Effector memory CD4-positive, alpha-beta T cell (primary cell): ENCODE data around the gene SLC35A1.
"Not testable (repeated sequence)": the region's sequence is repeated elsewhere in the genome, so short reads cannot be mapped to it uniquely, and the experiment has no call there.

Experiments used
- DNase-seq, 3 donors: peaks; one replicate each; pipeline ENCODE4 v3.0.0-alpha.2; 2020
- H3K27ac ChIP-seq: 2 replicates; pipeline ENCODE4 v1.7.0; 2013; ENCODE audit warnings: mild to moderate bottlenecking, low read length, moderate library complexity; ENCODE audit not compliant: insufficient read depth, poor library complexity, severe bottlenecking
- H3K27me3 ChIP-seq: replicated peaks from 2 replicates; pipeline ENCODE4 v1.7.0; 2013; ENCODE audit warnings: mild to moderate bottlenecking, low read length; ENCODE audit not compliant: insufficient read depth, control insufficient read depth, poor library complexity, severe bottlenecking
- H3K36me3 ChIP-seq: 2 replicates; pipeline ENCODE4 v1.7.0; 2013; ENCODE audit warnings: mild to moderate bottlenecking, low read length, moderate library complexity; ENCODE audit not compliant: control insufficient read depth, insufficient read depth
- H3K4me1 ChIP-seq: 2 replicates; pipeline ENCODE4 v1.7.0; 2013; ENCODE audit warnings: low read length, mild to moderate bottlenecking; ENCODE audit not compliant: control insufficient read depth, insufficient read depth, poor library complexity, severe bottlenecking
- H3K4me3 ChIP-seq: 2 replicates; pipeline ENCODE4 v1.7.0; 2013; ENCODE audit warnings: low read length, low read depth, mild to moderate bottlenecking; ENCODE audit not compliant: insufficient read depth, poor library complexity, severe bottlenecking
- H3K9me3 ChIP-seq: 2 replicates; pipeline ENCODE4 v1.7.0; 2013; ENCODE audit warnings: mild to moderate bottlenecking, low read length, moderate library complexity; ENCODE audit not compliant: control insufficient read depth

The SLC35A1 gene

GRCh38 chr6:87482366-87482765 is 9.6 kb downstream of the SLC35A1 start:
- no peaks in the 10 kb centered on the region for H3K36me3 ChIP-seq
- no peaks in the 10 kb centered on the region for H3K4me1 ChIP-seq
- H3K9me3 ChIP-seq, result no peaks in the 10 kb centered on the region
- no peaks in the 10 kb centered on the region for H3K27me3 ChIP-seq
- no peak for DNase-seq
- no peak overlapping the region for H3K4me3 ChIP-seq
- H3K27ac ChIP-seq, result no peak overlapping the region

DNA sequence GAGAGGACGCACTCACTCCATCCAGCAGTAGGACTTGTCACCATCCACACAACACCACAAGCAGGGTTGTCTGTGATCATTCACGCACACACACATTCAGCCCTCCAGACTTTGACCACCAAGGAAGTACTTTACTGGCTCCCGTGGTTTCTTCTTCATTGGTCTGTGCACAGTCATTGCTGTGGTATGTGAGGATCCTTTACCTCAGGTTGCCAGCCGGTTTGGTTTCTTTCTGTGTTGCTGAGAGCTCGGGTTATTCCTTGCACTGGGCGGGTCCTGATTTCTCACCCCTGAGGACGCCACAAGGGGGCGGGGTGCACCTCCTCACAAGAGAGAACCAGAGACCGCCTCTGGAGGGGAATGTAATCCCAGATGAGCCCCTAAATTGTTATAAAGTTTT is 11.2 kb downstream of the SLC35A1 start:
- Histone ChIP-seq H3K27me3 (no peaks in the 10 kb centered on the region), H3K4me3 (no peak overlapping the region), H3K4me1 (no peaks in the 10 kb centered on the region), H3K9me3 (no peaks in the 10 kb centered on the region), H3K27ac (no peak overlapping the region), H3K36me3 (no peaks in the 10 kb centered on the region)
- DNase-seq, result no peak

GRCh38 chr6:87484491-87484890 is 11.7 kb downstream of the SLC35A1 start:
- H3K27ac ChIP-seq, result no peak overlapping the region
- no peaks in the 10 kb centered on the region for H3K36me3 ChIP-seq

DNA sequence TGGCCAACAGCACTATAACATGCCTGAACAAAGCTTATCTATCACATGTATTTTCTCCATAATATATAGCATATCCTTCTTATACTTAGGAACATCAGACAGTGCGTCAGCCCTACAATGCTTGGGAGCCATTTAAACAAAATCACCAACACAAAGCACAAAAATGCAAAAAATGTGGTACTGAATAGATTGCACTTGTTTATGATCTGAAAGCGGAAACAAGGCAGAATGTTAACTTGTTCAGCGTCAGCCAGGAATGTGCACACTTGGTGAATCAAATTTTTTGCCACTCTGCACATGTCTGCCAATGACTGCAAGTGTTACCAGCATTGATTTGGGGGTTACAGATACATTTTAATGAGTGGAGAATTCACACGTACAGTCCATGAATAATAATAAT is 14.8 kb downstream of the SLC35A1 start:
- Histone ChIP-seq H3K36me3 (no peaks in the 10 kb centered on the region), H3K4me1 (no peaks in the 10 kb centered on the region), H3K27ac (no peak overlapping the region), H3K9me3 (no peaks in the 10 kb centered on the region), H3K27me3 (no peaks in the 10 kb centered on the region), H3K4me3 (no peak overlapping the region)
- DNase-seq, result no peak

More at GRCh38 chr6:87484491-87484890, 11.7 kb downstream of the SLC35A1 start:
- H3K9me3 ChIP-seq, result no peaks in the 10 kb centered on the region
- no peak overlapping the region for H3K4me3 ChIP-seq
- no peaks in the 10 kb centered on the region for H3K27me3 ChIP-seq
- DNase-seq, result no peak
- H3K4me1 ChIP-seq, result no peaks in the 10 kb centered on the region

- DNase-seq, H3K27me3 ChIP-seq, H3K36me3 ChIP-seq, H3K4me1 ChIP-seq, H3K4me3 ChIP-seq, H3K9me3 ChIP-seq, H3K27ac ChIP-seq: not testable (repeated sequence)
Measured at GRCh38 chr6:87489326-87489725, 16.6 kb downstream of the SLC35A1 start.

DNA sequence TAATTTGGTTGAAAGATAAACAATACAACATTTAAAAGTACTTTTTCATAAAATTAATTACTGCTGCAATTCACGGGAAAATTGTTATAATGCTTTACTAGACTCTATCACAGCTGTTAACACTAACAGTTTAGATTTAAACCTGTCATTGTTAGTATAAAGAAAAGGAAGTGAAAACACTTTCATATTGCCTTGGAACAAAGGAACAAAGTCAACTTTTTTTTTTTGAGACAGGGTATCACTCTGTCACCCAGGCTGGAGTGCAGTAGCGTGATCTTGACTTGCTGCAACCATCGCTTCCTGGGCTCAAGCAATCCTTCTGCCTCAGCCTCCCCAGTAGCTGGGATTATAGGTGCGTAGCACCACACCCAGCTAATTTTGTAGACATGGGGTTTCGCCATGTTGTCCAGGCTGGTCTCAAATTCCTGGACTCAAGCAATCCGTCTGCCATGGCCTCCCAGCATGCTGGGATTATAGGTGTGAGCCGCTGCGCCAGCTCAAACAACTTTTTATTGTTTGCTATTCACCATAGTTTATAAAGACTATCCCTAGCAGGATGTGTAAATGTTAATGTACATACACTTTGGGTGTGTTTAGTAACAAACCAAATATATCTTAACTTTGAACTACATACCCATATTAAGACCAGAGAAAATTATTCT is 22.1 kb downstream of the SLC35A1 start:
- H3K4me3 ChIP-seq, result no peak overlapping the region
- no peaks in the 10 kb centered on the region for H3K36me3 ChIP-seq
- H3K4me1 ChIP-seq, result no peaks in the 10 kb centered on the region
- no peak for DNase-seq
- H3K27me3 ChIP-seq, result no peaks in the 10 kb centered on the region
- no peaks in the 10 kb centered on the region for H3K9me3 ChIP-seq
- no peak overlapping the region for H3K27ac ChIP-seq

DNA sequence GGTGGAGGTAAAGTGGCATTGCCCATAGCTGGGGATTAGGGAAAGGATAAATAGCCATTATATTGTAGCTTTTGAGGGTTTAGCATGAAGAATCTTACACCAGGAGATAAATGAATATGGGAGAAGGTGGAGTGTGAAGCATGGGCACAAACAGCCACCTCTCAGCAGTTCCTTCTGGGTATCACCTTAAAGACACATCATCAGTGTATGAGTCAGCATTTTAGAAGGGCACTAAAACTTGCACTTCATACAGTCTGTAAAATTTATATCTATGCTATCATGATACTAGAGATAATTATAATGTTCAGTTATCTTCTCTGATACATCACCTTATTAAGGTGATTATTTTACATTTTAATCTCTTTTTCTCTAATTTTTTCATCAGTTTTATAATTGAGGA is 25.3 kb downstream of the SLC35A1 start:
- Histone ChIP-seq H3K4me1 (peaks cover 4% of the 10 kb centered on the region), H3K4me3 (no peak overlapping the region), H3K27me3 (no peaks in the 10 kb centered on the region), H3K9me3 (no peaks in the 10 kb centered on the region), H3K36me3 (peaks cover 11% of the 10 kb centered on the region), H3K27ac (no peak overlapping the region)
- no peak for DNase-seq

- Histone ChIP-seq H3K36me3 (peaks cover 18% of the 10 kb centered on the region), H3K27me3 (no peaks in the 10 kb centered on the region), H3K4me1 (peaks cover 4% of the 10 kb centered on the region), H3K9me3 (no peaks in the 10 kb centered on the region), H3K27ac (no peak overlapping the region), H3K4me3 (no peak overlapping the region)
- no peak for DNase-seq
Measured at GRCh38 chr6:87501809-87502572, 29.2 kb downstream of the SLC35A1 start.

GRCh38 chr6:87504441-87504840 is 31.7 kb downstream of the SLC35A1 start:
- Histone ChIP-seq H3K27ac (no peak overlapping the region), H3K4me1 (peaks cover 4% of the 10 kb centered on the region), H3K36me3 (peaks cover 18% of the 10 kb centered on the region), H3K27me3 (no peaks in the 10 kb centered on the region), H3K4me3 (no peak overlapping the region), H3K9me3 (no peaks in the 10 kb centered on the region)
- DNase-seq, result no peak

DNA sequence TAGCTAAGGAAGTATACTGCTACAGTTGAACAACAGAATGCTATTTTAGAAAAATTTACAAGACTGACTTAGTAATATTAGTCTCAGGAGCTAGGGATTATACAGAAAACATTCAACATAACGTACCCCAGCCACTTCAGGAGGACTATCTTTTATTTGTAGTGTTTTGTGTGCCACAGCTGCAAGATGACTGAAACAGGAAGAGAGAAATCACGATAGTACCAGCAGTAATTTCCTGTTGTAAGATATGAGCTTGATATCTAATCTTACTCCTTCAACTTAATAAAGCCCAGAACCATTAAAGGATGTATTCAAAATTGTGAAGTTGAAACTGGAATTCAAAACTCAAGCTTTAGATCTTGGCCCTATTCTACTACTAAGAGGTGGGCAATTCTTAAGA is 42.1 kb downstream of the SLC35A1 start:
- Histone ChIP-seq H3K4me1 (no peaks in the 10 kb centered on the region), H3K9me3 (no peaks in the 10 kb centered on the region), H3K27me3 (no peaks in the 10 kb centered on the region), H3K27ac (no peak overlapping the region), H3K4me3 (no peak overlapping the region), H3K36me3 (peaks cover 73% of the 10 kb centered on the region)
- DNase-seq, result no peak
